HepG2 (cell line): ENCODE measurements around the gene DEDD2. TPM values are rescaled to one million over a fixed set of nuclear protein-coding genes. Genes with fewer than 3 reads are reported as not detected.

Experiments
- ATAC-seq: fragments of 200-7000 bp; cut with Tn5 transposase; 3 replicates; pipeline ENCODE4 v1.9.1; 2020; ENCODE audit warnings: mild to moderate bottlenecking, moderate library complexity
- BruUV-seq: library from RNA; stranded (reverse); fragments of 400-500 nt; replicated peaks from 2 replicates; lab custom pipeline; 2021; lab: Mats Ljungman, UMichigan
- CTCF ChIA-PET: fragments of 300-600 bp; formaldehyde crosslinking; extraction: SDS; loops from one replicate; lab custom pipeline; 2021; ENCODE audit warnings: low total read pairs, inconsistent platforms, low intra/inter-chr PET ratio; lab: Yijun Ruan, JAX
- POLR2A ChIA-PET: fragments of 350-600 bp; sonication (Branson Sonifier 250); formaldehyde crosslinking; loops from one replicate; lab custom pipeline; 2020; ENCODE audit warnings: antibody characterized with exemption, inconsistent platforms; lab: Yijun Ruan, JAX
- DNase-seq: peaks from one replicate; pipeline ENCODE4 v3.0.0-alpha.2; 2015; ENCODE audit warnings: low spot score
- FAIRE-seq: peaks from 3 replicates; lab custom pipeline; 2011; peaks lifted over from hg19 to GRCh38; lab: Jason Lieb, UNC
- H2AFZ ChIP-seq: one replicate; pipeline ENCODE4 v1.6.1; 2011; ENCODE audit warnings: low read length, inconsistent platforms
- H3K27ac ChIP-seq: fragments of 300-600 bp; 3 replicates; pipeline ENCODE4 v1.8.0; 2011; ENCODE audit warnings: mixed run types, mild to moderate bottlenecking, mixed read lengths, low read length, inconsistent platforms; ENCODE audit not compliant: insufficient read depth; ENCODE audit errors: extremely low read length
- H3K27me3 ChIP-seq, 2 experiments: fragments of 200-600 bp in 1 of 2; 2 replicates in 1 of 2; 3 replicates in 1 of 2; pipeline versions ENCODE4 v1.6.0 to v1.8.0; 2011; ENCODE audit warnings: low read length in 2 of 2, mild to moderate bottlenecking in 2 of 2, moderate library complexity in 2 of 2, inconsistent platforms in 1 of 2; ENCODE audit not compliant: insufficient read depth in 2 of 2, control insufficient read depth in 1 of 2
- H3K36me3 ChIP-seq, 2 experiments: fragments of 200-600 bp in 1 of 2; replicated peaks in 1 of 2; 2 replicates in 1 of 2; 3 replicates in 1 of 2; pipeline versions ENCODE4 v1.5.1 to v1.8.0; 2011; ENCODE audit warnings: low read length in 2 of 2, inconsistent platforms in 1 of 2; ENCODE audit not compliant: insufficient read depth in 2 of 2, control insufficient read depth in 1 of 2
- H3K4me1 ChIP-seq: 2 replicates; pipeline ENCODE4 v1.5.1; 2012; ENCODE audit warnings: low read length, inconsistent platforms; ENCODE audit not compliant: insufficient read depth
- H3K4me2 ChIP-seq: 2 replicates; pipeline ENCODE4 v1.6.0; 2011; ENCODE audit warnings: low read depth, low read length, inconsistent platforms
- H3K4me3 ChIP-seq, 3 experiments: fragments of 200-600 bp in 1 of 3; sonication (generic), shearing (Covaris generic) in 1 of 3; replicated peaks in 1 of 3; 2 replicates each; pipeline ENCODE4 v1.5.1; 2011 to 2016; ENCODE audit warnings: low read length in 3 of 3, inconsistent platforms in 2 of 3, low read depth in 2 of 3, mild to moderate bottlenecking in 2 of 3, control low read depth in 1 of 3, mixed read lengths in 1 of 3; ENCODE audit not compliant: insufficient read depth in 1 of 3
- H3K79me2 ChIP-seq: one replicate; pipeline ENCODE4 v1.6.1; 2011; ENCODE audit warnings: low read length, inconsistent platforms; ENCODE audit not compliant: insufficient read depth
- H3K9ac ChIP-seq: 2 replicates; pipeline ENCODE4 v1.6.0; 2011; ENCODE audit warnings: mild to moderate bottlenecking, low read depth, low read length, inconsistent platforms; ENCODE audit not compliant: insufficient read depth
- H3K9me3 ChIP-seq: 2 replicates; pipeline ENCODE4 v1.5.1; 2012; ENCODE audit warnings: mild to moderate bottlenecking, low read length
- H4K20me1 ChIP-seq: 2 replicates; pipeline ENCODE4 v1.6.0; 2011; ENCODE audit warnings: inconsistent platforms, mild to moderate bottlenecking, low read length, moderate library complexity; ENCODE audit not compliant: insufficient read depth
- AGO2 ChIP-seq: fragments of 200-400 bp; formaldehyde crosslinking; optimal IDR thresholded peaks from 2 replicates; pipeline ENCODE3; 2017; ENCODE audit warnings: mild to moderate bottlenecking, low read depth, low read length, moderate library complexity
- BATF2 ChIP-seq: sonication (generic); formaldehyde crosslinking; IDR thresholded peaks from 2 replicates; pipeline ENCODE4 v1.8.0; 2022; ENCODE audit warnings: mild to moderate bottlenecking, missing genetic modification reagents, moderate library complexity
- KLF15 ChIP-seq: sonication (generic); formaldehyde crosslinking; IDR thresholded peaks from 2 replicates; pipeline ENCODE4 v1.8.1; 2023; ENCODE audit warnings: borderline replicate concordance, mild to moderate bottlenecking, inconsistent platforms, missing genetic modification reagents, mixed read lengths
- MIER2 ChIP-seq: IDR thresholded peaks from 2 replicates; pipeline ENCODE4 v1.6.1; 2016; ENCODE audit warnings: missing biosample characterization, missing genetic modification reagents
- NR2F2 ChIP-seq: IDR thresholded peaks from 2 replicates; pipeline ENCODE4 v1.6.1; 2012; ENCODE audit warnings: low read depth, inconsistent platforms, borderline replicate concordance
- RBFOX2 ChIP-seq: fragments of 200-400 bp; formaldehyde crosslinking; IDR thresholded peaks from 2 replicates; pipeline ENCODE4 v1.6.1; 2017; ENCODE audit warnings: low read depth, mild to moderate bottlenecking, low read length
- RBM22 ChIP-seq: fragments of 200-400 bp; formaldehyde crosslinking; optimal IDR thresholded peaks from 2 replicates; pipeline ENCODE3; 2017; ENCODE audit warnings: mild to moderate bottlenecking, low read length, moderate library complexity
- RXRB ChIP-seq: IDR thresholded peaks from 2 replicates; pipeline ENCODE4 v1.6.1; 2016; ENCODE audit warnings: borderline replicate concordance, missing genetic modification reagents, missing compliant biosample characterization
- ZNF850 ChIP-seq: sonication (generic); formaldehyde crosslinking; conservative IDR thresholded peaks from 2 replicates; pipeline ENCODE4 v1.9.0; 2021; ENCODE audit warnings: mild to moderate bottlenecking, missing genetic modification reagents
- WGBS: methylation state at CpG from one replicate; pipeline ENCODE4 v1.1.6; 2017; ENCODE audit warnings: low lambda C conversion rate; 5-methylcytosine and 5-hydroxymethylcytosine counted together
- in situ Hi-C: cut with HindIII; loops from 2 replicates; pipeline ENCODE4 v1.10.0; 2017; ENCODE audit warnings: low pct_unique_long_range_greater_than_20kb; ENCODE audit not compliant: extremely low pct_ligation_motif_present
- intact Hi-C: fragments of 100-400 bp; cut with micrococcal nuclease; formaldehyde crosslinking; loops from one replicate; pipeline ENCODE4 v1.10.0; 2022; ENCODE audit not compliant: unreplicated experiment
- polyA plus RNA-seq, 8 experiments: library from polyadenylated mRNA; depleted of rRNA in 3 of 8; stranded (reverse) in 7 of 8; unstranded in 1 of 8; fragments of >200 nt; fragmentation: Illumina TruSeq in 4 of 8; extraction: Trizol in 4 of 8; gene quantifications; 2 replicates each; pipeline versions ENCODE4 v1.2.1 to v1.2.3, GENCODE V29; 2011 to 2016; ENCODE audit warnings: low read depth in 4 of 8, missing spikeins in 1 of 8, mixed read lengths in 1 of 8; ENCODE audit not compliant: insufficient read depth in 1 of 8
- total RNA-seq, 5 experiments: library from RNA; depleted of rRNA; stranded (reverse); fragments of >200 nt; fragmentation: Illumina TruSeq; extraction: Trizol; gene quantifications; 2 replicates each; pipeline ENCODE4 v1.2.3, GENCODE V29; 2016; ENCODE audit warnings: low read depth in 1 of 5
- TF ChIP-seq, protein P1 (sequence below): sonication (generic); formaldehyde crosslinking; IDR thresholded peaks from 2 replicates; pipeline ENCODE4 v1.4.0; 2020; ENCODE audit warnings: mild to moderate bottlenecking, missing genetic modification reagents

The DEDD2 gene
- total and polyA plus RNA-seq, 2 of the 13 experiments (the other 11 are each of a cell fraction or from before 2014, with no cell fraction given): 19.2 to 24.7 TPM

DNA sequence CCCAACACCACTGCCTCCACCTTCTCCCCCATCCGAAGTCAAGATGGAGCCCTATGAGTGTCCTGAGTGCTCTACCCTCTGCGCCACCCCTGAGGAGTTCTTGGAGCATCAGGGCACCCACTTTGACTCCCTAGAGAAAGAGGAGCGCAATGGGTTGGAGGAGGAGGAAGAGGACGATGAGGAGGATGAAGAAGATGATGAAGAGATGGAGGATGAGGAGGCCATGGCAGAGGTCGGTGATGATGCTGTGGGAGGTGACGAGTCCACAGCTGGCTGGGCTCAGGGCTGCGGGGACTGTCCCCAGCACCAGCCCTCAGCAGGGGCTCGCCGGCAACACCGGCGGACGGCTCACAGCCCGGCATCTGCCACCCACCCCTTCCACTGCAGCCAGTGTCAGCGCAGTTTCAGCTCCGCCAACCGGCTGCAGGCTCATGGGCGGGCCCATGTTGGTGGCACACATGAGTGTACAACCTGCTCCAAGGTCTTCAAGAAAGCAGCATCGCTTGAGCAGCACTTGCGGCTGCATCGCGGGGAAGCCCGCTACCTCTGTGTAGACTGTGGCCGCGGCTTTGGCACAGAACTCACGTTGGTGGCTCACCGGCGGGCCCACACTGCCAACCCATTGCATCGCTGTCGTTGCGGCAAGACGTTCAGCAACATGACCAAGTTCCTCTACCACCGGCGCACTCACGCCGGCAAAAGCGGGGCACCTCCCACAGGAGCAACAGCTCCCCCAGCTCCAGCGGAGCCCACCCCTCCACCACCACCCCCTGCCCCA is 7.7 kb upstream of the DEDD2 start:
- H3K27ac ChIP-seq: no peak overlapping the region

More for the DNA sequence above, 7.7 kb upstream of the DEDD2 start:
- Histone ChIP-seq H3K27me3 (no peaks in the 10 kb centered on the region; a peak in 1 of 5 replicates), H3K9me3 (no peaks in the 10 kb centered on the region), H3K4me1 (peaks cover 46% of the 10 kb centered on the region), H2AFZ (no peak overlapping the region), H4K20me1 (peaks cover 6% of the 10 kb centered on the region; the same call in 1 of the 2 replicates), H3K4me3 (no peak overlapping the region), H3K36me3 (peaks cover 25 to 35% of the 10 kb centered on the region in 2 experiments), H3K4me2 (no peak overlapping the region), H3K9ac (no peak overlapping the region), H3K79me2 (peaks cover 30% of the 10 kb centered on the region)
- TF ChIP-seq BATF2 (CRISPR knock-in tag): no peak
- TF ChIP-seq AGO2: peak; percentile 17
- TF ChIP-seq RXRB (CRISPR knock-in tag): no peak
- TF ChIP-seq KLF15 (CRISPR knock-in tag): no peak
- no peak for TF ChIP-seq MIER2 (CRISPR knock-in tag)
- TF ChIP-seq NR2F2: no peak
- TF ChIP-seq, protein P1, sequence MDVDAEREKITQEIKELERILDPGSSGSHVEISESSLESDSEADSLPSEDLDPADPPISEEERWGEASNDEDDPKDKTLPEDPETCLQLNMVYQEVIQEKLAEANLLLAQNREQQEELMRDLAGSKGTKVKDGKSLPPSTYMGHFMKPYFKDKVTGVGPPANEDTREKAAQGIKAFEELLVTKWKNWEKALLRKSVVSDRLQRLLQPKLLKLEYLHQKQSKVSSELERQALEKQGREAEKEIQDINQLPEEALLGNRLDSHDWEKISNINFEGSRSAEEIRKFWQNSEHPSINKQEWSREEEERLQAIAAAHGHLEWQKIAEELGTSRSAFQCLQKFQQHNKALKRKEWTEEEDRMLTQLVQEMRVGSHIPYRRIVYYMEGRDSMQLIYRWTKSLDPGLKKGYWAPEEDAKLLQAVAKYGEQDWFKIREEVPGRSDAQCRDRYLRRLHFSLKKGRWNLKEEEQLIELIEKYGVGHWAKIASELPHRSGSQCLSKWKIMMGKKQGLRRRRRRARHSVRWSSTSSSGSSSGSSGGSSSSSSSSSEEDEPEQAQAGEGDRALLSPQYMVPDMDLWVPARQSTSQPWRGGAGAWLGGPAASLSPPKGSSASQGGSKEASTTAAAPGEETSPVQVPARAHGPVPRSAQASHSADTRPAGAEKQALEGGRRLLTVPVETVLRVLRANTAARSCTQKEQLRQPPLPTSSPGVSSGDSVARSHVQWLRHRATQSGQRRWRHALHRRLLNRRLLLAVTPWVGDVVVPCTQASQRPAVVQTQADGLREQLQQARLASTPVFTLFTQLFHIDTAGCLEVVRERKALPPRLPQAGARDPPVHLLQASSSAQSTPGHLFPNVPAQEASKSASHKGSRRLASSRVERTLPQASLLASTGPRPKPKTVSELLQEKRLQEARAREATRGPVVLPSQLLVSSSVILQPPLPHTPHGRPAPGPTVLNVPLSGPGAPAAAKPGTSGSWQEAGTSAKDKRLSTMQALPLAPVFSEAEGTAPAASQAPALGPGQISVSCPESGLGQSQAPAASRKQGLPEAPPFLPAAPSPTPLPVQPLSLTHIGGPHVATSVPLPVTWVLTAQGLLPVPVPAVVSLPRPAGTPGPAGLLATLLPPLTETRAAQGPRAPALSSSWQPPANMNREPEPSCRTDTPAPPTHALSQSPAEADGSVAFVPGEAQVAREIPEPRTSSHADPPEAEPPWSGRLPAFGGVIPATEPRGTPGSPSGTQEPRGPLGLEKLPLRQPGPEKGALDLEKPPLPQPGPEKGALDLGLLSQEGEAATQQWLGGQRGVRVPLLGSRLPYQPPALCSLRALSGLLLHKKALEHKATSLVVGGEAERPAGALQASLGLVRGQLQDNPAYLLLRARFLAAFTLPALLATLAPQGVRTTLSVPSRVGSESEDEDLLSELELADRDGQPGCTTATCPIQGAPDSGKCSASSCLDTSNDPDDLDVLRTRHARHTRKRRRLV: no peak
- TF ChIP-seq RBM22: peak; percentile 12
- TF ChIP-seq RBFOX2: peak; percentile 49; the same call in 1 of the 2 replicates
- TF ChIP-seq ZNF850 (CRISPR knock-in tag): no peak
- WGBS: 96% methylated on average over 26 of the region's 37 CpGs
- BruUV-seq: no TSS peak
- FAIRE-seq: no peak
- intact Hi-C loops (no loop called here), in situ Hi-C loops (no loop called here)
- no peak for ATAC-seq
- DNase-seq: no peak
- CTCF ChIA-PET: no interaction called here
- POLR2A ChIA-PET: interaction anchor here (0.8 to 2.3 kb wide), 2 partner anchors 9 to 18 kb away, joined by 3 to 9 read pairs; partner anchors contain the start of gene GSK3A
